GM12873 (cell line): ENCODE measurements around the gene KRTAP29-1.

Experiments used
- CTCF ChIP-seq: IDR thresholded peaks from 2 replicates; pipeline ENCODE4 v1.5.1; 2012; ENCODE audit warnings: low read depth, mild to moderate bottlenecking, moderate library complexity, low read length, control low read depth; ENCODE audit not compliant: insufficient read depth; ENCODE audit errors: missing control alignments

The KRTAP29-1 gene

GRCh38 chr17:41318231-41318630, 15.6 kb upstream of the KRTAP29-1 start:
- TF ChIP-seq CTCF, result no peak

- no peak for TF ChIP-seq CTCF
Observed at GRCh38 chr17:41315814-41316445, 13.3 kb upstream of the KRTAP29-1 start.

- no peak for TF ChIP-seq CTCF
Observed at GRCh38 chr17:41315204-41315794, 12.6 kb upstream of the KRTAP29-1 start, which contains the start of gene KRTAP17-1. Gene KRTAP17-1, minus strand, starts transcription at chr17:41315710. Its CDS starts 60 bp downstream, at chr17:41315650.

- TF ChIP-seq CTCF, result no peak
Observed at GRCh38 chr17:41311111-41311510, 8.5 kb upstream of the KRTAP29-1 start.

- no peak for TF ChIP-seq CTCF
Observed at GRCh38 chr17:41308918-41309359, 6.3 kb upstream of the KRTAP29-1 start, which contains the start of gene KRTAP16-1. Gene KRTAP16-1, minus strand, starts transcription at chr17:41309309. Its CDS starts 56 bp downstream, at chr17:41309253.

GRCh38 chr17:41308251-41308917, 5.7 kb upstream of the KRTAP29-1 start:
- no peak for TF ChIP-seq CTCF

- no peak for TF ChIP-seq CTCF
Observed at GRCh38 chr17:41307647-41308046, 5.0 kb upstream of the KRTAP29-1 start.
